Breast epithelium (tissue), 3 donors: ENCODE data around the gene PGBD5.

ENCODE experiments used
- CTCF ChIP-seq, 3 donors: fragments of 450-650 bp; IDR thresholded peaks; one replicate each; pipeline ENCODE4 v1.5.1; 2016 to 2017; ENCODE audit warnings: antibody characterized with exemption in 3 of 3, mild to moderate bottlenecking in 3 of 3, moderate library complexity in 3 of 3
- POLR2A ChIP-seq: fragments of 450-650 bp; IDR thresholded peaks from one replicate; pipeline ENCODE4 v1.6.1; 2016; ENCODE audit warnings: antibody characterized with exemption, mild to moderate bottlenecking, moderate library complexity

GRCh38 chr1:230469271-230469670 is 43.1 kb upstream of the PGBD5 start:
- TF ChIP-seq POLR2A (no peak), CTCF (IDR thresholded peaks at IDR 0.05) (no peak)
